ENCODE results near the gene SDK2.

Gene SDK2

GRCh38 chr17:73586275-73586832, 57.9 kb downstream of the SDK2 start:
- no peak for DNase-seq (ENCODE audit: low read depth)

- no peak for DNase-seq (ENCODE audit: low read depth)
Observed at GRCh38 chr17:73585583-73585982, 58.7 kb downstream of the SDK2 start.

DNA sequence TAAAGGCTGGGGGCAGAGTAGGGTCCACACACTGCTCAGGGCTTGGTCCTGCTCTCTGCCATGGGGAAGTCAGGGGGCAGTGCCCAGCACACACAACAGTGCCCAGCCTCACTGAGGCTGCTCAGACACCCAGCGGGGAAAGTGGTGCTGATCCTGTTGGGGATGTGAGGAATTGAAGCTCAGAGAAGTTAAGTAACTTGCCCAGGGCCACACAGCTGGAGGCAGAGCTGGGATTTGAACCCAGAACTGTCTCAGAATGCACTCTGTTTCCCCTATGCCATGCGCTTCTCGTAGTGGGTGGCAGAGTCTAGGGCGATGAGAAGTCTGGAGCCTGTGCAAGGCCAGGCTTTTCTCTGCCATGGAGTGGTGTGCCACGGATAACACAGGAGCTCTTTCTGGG, 59.3 kb downstream of the SDK2 start:
- no peak for DNase-seq (ENCODE audit: low read depth)

GRCh38 chr17:73584049-73584448, 60.2 kb downstream of the SDK2 start:
- no peak for DNase-seq (ENCODE audit: low read depth)

DNA sequence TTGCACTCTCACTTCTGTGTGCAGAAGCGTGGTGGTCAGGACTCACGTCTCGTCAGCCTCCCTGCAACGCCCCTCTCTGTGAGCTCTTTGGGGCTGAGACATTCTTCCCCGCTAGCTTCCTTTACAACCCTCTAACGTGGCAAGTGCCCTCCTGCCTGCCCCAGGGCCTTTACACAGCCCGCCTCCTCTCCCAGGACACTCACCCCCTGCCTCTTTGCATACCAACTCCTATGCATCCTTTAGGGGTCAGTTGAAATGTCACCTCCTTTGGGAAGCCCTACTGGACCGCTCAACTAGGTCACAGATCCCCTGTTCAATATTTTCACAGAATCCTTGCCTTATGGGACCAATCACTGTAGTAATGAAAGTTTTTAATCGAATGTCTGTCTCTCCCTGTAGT, 61.4 kb downstream of the SDK2 start:
- DNase-seq (ENCODE audit: low read depth): no peak

- DNase-seq (ENCODE audit: low read depth): no peak
Observed at GRCh38 chr17:73582359-73582758, 61.9 kb downstream of the SDK2 start.

DNA sequence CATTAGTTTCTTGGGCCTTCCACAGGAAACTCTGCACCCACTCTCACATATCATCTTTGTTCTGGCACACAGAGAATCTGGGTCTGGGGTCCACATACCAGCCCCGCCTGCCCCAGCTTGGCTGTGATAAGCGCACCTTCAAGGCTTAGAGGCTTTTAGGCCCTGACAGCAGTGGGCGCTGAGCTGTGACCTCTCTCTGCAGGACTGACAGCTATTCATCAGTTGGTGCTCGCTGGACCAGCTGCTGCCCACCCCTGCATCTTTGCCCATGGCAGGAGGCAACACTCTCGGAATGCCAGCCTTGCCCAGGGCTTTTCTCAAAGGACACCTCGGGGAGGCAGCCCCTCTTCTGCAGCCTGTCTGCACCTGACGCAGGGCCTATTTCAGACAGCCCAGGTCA, 62.9 kb downstream of the SDK2 start:
- no peak for DNase-seq (ENCODE audit: low read depth)

DNA sequence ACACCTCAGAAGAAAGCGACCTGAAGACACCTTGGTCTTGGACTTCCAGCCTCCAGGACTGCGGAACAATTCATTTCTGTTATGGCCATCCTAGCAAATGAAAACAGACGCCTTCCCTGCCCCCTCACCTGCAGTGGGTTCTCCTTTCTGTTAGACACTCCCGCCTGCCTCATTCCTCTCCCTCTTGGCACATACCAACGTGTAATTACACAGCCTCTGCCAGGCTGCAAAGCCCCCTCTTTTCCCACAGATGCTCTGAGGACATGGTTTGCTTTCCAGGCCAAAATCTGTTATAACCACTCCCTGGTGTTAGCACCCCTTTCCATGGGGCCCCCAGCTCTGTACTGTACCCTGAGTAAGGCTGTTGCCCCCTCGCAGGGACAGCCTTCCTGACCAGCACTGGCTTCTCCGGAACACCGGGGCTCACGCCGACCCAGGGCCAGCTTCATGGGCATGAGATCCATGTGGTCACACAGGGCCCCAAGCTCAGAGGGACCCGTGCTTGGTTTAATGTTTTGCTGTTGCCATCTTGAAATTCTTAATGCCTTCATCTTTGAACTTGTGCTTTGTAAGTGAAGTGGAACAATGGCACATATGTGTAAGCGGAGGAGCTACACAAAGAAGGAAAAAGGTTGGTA, 64.1 kb downstream of the SDK2 start:
- no peak for DNase-seq (ENCODE audit: low read depth)

DNA sequence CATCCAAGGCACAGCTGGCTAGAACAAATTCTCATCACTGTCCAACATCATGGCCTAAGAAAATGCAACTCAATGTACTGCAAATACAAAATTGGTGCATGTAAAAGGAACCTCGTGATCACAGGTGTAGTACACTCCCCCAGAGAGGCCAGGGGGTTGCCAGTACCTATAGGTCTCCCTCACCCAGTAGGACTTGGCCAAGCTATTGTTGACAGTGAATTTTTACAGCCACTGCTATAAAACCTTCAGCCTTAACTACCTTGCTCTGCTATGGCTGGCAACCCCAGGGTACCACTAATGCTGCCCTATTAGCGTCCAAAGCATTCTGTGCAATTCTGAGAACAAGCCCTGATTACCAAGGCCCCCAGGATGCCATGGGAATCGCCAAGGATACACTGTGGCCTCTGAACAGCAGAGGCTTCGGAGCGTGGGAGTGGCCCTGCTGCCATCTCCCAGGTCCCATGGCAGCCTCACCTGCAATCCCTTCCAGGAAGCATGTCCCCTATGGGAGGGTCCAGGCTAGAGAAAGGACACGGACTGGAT, 67.6 kb downstream of the SDK2 start:
- no peak for DNase-seq (ENCODE audit: low read depth)

DNA sequence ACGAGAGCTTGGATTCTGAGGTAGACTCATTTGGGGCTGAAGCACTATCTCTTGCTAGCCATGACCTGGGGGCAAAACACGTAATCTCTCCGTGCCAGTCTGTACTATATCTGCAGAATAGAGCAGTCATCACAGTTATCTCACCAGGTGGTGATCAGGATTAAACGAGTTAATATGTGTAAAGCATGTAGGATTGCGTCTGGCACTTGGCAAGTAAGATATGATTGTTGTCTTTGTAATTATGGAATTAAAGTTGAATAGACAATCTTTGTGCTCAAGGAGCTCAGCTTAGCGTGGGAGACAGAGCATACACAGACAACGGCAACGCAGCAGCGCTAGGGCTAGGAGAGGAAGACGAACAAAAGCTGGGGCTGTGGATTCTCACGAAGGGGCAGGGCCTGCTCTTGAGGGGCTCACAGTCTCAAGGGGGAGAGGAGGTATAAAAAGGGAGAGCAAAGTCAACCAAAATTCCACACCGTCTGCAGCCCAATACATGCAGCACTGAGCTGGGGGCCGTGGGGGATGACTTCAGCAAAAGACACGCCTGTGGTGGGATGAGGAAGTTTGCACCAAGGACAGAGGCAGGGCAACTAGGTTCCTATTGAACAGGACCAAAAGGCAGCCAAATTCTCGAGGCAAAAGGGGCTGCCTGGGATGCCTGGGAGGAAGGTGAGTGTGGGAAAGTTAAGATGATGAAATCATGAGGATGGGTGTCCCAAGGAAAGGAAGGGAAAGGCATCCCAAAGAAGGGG, 68.6 kb downstream of the SDK2 start:
- no peak for DNase-seq (ENCODE audit: low read depth)

DNA sequence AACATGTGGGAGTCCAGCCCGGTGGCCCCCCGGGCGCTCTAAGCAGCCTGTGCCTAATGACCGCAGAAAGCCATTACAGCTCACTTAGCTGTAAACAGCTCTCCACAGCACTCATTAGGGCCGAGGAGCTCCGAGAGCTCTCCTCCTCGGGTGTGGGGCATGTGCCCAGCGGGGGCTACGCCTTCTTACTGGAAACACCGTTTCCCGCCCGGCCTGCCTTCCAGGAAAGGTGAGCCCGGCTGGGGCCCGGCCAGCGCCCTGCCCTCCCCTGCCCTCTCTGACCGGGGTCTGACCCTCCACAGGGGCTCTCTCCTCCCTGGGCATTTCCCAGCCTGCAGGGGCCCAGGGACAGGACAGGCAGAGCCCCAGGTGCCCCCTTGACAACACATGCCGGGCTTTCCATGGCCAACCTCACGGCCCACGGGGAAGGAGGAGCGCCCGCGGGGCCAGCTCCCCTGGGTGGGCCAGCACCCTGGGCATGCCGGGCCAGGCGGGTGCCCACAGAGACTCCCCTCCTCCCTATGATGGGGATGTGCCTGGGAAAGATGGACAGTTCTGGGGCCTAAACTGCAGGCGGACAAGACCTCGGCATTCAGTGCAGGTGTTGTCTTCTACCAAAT, 72.6 kb downstream of the SDK2 start:
- DNase-seq (ENCODE audit: low read depth): no peak

DNA sequence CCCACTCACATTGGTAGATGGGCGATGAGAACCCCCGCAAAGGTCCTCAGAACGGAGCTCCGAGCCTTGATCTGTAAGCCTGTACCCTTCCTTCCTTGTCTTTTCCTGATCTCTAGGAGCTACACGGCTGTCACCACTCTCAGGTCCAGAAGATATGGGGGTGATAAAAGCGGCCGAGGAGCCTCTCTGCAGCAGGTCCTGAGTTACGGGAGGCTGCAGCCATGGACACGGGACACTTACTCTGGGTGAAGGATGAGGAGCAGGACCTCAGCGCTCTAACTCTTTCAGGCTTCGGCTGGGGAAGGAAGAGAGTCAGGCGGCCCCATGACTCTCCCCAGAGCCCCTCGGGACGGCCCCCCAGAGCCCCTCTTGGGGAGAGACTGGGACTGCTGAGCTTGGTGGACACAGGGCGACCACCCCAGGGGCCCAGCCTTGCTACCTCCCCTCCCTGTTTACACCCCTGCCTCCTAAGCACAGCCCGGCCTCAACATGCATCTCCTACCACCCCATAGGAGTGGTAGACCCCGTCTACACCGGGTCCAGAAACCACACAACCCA, 74.4 kb downstream of the SDK2 start:
- no peak for DNase-seq (ENCODE audit: low read depth)

GRCh38 chr17:73568934-73569333, 75.3 kb downstream of the SDK2 start:
- no peak for DNase-seq (ENCODE audit: low read depth)

DNA sequence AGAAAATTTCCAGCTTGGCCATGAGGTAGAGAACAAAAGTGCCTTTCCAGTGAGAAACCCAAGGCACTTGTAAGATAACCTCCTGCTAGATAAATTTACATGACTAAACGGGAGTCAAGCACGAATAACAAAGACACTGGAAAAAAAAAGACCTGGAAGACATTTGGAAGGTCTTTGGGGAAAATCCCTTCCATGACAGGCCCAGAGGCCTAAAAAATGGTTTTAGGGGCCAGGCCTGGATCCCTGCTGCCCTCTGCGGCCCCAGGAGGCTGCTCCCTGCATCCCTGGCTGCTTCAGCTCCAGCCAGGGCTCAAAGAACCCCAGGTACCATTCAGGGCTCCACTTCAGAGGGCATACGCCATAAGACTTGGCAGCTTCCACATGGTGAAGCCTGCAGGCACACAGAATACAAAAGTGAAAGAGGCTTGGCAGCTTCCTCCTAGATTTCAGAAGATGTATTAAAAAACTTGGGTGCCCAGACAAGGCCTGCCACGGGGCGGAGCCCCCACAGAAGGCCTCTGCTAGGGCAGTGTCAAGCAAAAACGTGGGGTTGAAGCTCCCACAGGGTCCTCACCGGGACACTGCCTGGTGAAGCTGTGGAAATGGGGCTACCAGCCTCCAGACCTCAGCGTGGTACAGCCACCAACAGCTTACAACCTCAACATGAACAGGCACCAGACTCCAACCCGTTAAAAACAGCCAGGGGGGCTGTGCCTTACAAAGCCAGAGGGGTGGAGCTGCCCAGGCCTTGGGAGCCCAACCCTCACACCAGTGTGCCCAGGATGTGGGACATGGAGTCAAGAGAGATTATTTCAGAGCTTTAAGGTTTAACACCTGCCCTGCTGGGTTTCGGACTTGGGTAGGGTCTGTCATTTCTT, 77.1 kb downstream of the SDK2 start:
- DNase-seq (ENCODE audit: low read depth): no peak

DNA sequence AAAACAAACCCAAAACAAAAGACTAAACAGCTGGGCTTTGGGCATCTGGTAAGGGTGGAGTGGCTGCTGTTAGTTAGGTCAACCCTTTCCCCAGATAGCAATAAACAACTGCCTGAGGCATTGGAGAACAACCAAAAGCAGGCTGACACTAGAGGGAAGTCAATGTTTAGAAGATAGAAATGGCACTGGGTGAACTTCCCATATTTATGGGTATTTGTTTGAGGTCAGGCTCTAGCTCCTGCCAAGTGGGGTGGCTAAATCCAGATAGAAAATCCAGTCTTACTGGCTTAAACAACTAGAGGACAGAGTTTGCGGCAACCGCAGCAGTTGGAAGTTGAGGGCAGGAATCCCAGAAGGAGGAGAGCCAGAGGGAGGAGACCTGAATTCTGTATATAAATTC, 79.4 kb downstream of the SDK2 start:
- no peak for DNase-seq (ENCODE audit: low read depth)

DNA sequence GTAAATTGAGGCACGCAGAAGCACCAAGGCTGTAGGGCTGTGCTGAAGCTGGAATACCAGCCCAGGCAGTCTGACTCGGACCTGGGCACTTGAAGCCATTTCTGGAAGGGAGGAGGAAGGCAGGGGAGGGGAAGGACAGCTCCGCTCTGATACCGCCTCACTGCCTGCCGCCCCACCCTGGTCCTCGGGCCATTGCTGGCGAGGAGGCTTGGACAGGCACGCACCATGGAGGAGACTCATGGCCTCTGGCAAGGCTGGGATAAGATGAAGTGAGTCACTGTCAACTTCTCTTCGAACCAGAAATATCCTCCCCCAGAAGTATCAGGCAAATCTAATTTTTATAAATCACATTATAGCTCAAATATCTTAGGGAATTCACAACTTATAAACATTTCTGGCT, 81.3 kb downstream of the SDK2 start:
- no peak for DNase-seq (ENCODE audit: low read depth)

DNA sequence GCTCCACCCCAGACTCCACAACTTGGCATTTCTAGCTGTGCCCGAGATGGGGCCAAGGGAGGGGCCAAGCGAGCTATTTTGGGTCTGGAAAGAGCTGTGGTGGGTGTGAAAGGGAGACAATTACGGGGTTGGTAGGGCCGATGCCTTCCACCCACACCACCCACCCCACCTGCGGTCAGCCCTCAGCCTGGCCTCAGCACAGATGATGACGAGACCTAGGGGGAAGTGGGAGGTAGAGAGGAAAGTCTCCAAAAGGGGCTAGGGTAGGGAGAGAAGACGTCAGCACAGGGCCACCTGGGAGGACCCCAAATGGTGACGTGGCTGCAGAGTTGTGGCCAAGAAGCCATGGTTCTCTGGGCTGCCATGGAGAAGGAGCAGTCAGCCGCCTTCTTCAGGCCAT, 83.1 kb downstream of the SDK2 start:
- no peak for DNase-seq (ENCODE audit: low read depth)

DNA sequence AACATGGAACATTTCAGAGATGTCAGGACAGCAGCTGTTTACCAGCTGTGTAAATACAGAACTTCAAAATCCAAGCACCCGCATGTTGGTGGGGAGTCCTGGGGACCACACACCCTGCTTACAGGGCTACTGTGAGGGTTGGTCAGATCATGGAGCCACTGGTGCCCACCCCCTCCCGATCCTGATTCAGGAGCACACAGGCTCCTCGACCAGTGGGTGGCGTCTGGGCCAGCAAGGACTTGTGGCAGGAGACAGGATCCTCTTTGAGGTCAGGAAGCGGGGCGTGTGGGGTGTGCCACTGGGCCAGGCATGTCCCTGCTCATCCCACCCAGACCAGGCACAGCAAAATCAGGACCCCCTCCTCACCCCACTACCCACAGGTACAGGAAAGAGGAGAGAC, 83.6 kb downstream of the SDK2 start:
- DNase-seq (ENCODE audit: low read depth): no peak

GRCh38 chr17:73559532-73559931, 84.7 kb downstream of the SDK2 start:
- no peak for DNase-seq (ENCODE audit: low read depth)

GRCh38 chr17:73555199-73555960, 88.9 kb downstream of the SDK2 start:
- no peak for DNase-seq (ENCODE audit: low read depth)

GRCh38 chr17:73554498-73554897, 89.7 kb downstream of the SDK2 start:
- DNase-seq (ENCODE audit: low read depth): no peak

Measured in amniotic epithelial cell (primary cell).